ENCODE results near the gene USP2.

DNA sequence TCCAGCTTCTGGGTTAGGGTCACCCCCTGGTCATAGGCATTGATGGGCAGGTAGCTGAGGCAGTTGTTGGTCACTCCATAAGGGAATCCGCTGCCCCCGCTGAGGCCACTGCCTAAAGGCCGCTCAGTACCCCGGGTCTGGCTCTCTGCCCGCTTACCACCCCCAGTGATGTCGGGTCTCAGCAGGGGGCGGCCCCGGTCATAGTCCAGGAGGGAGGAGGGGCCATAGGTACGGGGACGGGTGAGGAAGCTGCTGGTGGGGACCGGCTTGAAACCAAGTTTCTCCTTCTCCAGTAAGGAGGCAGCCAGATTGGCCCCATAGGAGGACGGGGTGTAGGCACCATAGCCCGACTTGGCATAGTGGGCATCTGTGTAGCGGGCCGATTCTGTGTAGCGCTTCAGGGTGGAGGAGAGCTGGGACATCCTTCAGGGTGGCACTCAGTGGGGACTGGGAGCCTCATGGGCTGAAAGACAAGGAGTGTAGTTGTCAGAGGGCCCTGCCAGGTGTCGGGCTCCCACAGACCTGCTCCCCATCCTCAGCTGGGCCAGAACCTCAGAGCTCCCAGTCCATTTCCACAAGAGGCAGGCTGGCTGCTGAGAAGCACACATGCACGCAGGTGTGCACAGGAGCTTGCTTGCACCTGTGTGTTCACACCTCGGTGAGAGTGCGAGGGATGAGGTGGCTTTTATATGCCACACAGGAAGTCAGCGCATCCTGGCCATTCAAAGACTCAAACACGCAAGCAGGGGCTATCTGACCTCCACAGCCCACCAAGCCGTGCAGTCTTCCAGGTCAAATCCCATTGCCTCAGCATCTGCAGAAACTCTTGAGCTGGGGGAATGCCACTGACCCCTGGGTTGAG, 8.2 kb downstream of the USP2 start:
- no peak for TF ChIP-seq CTCF (IDR thresholded peaks at IDR 0.05)
- no peak for TF ChIP-seq POLR2AphosphoS5 (IDR thresholded peaks at IDR 0.05)
